ENCODE results near the gene BLVRA.
"Not testable (repeated sequence)": the region's sequence is repeated elsewhere in the genome, so short reads cannot be mapped to it uniquely, and the experiment has no call there.

Gene BLVRA

DNA sequence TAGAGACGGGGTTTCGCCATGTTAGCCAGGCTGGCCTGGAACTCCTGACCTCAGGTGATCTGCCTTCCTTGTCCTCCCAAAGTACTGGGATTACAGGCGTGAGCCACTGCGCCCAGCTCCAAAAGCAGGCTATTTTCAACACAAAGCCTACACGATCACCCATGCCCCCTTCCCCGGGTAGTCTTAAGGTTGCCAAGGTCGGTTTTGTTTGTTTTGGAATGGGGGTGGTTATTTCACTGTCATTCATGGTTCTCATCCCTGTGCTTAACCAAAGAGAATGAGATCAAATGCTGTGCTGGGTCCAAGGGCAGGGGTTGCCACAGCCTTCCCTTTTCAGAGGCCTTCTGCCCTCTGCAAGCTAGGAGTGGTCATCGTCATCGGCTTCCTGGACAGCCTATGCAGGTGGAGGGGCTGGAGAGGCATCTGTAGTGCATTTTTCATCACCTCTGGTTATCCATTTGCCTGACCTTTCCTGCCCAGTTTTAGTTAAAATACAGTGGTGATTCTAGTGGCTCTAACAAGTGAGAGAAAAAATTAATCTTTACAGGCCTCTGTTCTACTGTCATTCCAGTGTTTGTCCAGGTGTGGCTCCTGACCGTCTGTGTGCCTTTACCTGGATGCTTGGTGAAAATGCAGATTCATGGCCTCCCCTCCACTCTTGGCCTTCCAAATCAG lies 11.4 kb downstream of the BLVRA start:
- DNase-seq (ENCODE audit: low read depth in 2 of 2), result no peak

- no peak for DNase-seq (ENCODE audit: low read depth in 2 of 2)
Observed at GRCh38 chr7:43771128-43771527, 12.6 kb downstream of the BLVRA start.

DNA sequence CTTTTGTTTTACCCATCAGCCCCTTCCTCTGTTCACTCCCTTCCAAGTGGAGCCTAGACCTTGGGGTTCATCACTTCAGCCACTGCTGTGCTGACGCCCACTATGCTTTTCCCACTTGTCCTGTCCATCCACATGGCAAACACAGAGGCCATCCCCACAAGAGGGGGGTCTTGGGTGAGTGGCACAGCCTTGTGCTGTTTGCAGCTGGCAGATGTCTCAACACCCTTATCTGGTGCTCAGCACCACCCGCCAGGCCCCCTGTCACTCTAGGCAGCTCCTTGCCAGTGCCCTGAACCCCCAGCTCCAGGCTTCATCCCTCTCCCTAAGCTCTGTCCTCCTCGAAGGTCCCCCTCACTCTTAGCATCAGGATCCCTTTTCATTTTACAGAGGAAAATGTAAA lies 13.1 kb downstream of the BLVRA start:
- no peak for DNase-seq (ENCODE audit: low read depth in 2 of 2)

- DNase-seq (ENCODE audit: low read depth in 2 of 2), result not testable (repeated sequence)
Observed at GRCh38 chr7:43773268-43773667, 14.8 kb downstream of the BLVRA start.

GRCh38 chr7:43775255-43775654 lies 16.8 kb downstream of the BLVRA start:
- DNase-seq (ENCODE audit: low read depth in 2 of 2), result not testable (repeated sequence)

DNA sequence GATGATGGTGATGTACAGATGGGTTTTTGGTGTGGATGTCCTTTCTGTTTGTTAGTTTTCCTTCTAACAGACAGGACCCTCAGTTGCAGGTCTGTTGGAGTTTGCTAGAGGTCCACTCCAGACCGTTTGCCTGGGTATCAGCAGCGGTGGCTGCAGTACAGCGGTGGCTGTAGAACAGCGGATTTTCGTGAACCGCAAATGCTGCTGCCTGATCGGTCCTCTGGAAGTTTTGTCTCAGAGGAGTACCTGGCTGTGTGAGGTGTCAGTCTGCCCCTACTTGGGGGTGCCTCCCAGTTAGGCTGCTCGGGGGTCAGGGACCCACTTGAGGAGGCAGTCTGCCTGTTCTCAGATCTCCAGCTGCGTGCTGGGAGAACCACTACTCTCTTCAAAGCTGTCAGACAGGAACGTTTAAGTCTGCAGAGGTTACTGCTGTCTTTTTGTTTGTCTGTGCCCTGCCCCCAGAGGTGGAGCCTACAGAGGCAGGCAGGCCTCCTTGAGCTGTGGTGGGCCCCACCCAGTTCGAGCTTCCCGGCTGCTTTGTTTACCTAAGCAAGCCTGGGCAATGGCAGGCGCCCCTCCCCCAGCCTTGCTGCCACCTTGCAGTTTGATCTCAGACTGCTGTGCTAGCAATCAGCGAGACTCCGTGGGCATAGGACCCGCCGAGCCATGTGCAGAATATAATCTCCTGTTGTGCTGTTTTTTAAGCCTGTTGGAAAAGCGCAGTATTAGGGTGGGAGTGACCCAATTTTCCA lies 20.0 kb downstream of the BLVRA start:
- not testable (repeated sequence) for DNase-seq (ENCODE audit: low read depth in 2 of 2)

- no peak for DNase-seq (ENCODE audit: low read depth in 2 of 2)
Observed at GRCh38 chr7:43779045-43779812, 20.7 kb downstream of the BLVRA start.

DNA sequence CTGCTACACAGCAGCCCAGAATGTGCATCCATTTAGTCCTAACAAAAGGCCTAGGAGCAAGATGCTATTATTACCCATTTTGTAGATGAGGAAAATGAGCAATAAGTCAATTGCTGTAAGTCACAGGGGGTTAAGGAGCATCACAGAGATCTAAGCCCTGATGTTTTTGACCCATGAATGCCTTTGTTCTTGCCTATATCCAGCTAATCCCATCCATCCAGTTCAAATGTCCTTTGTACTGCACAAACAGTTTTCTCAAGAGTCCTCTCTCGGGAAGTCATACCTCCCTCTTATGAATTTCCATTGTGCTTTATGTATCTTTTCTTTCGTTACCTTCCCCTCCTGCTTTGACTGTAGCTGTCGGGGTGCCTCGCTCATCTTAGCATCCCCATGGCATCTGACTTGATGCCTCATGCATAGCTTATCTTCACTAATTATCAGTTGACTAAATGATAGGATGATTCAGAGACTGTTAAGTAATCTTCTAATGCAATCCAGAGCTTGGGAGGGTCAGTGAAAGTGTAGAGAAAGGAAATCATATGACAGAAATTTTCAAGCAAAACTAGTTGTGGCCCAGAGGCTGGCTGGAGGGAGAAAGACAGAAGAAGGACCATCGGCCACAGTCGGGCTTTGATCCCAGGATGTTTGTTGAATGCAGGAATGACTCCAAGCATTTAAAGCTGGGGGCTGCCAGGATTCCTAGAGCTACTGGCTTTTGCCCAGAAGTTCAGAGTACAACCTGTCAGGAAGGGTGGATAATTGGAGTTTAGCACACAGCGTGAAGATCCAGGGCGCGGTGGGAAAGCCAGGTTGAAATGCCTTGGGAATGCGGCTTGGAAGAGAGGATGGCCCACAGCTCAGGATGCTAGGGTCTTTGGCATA lies 23.5 kb downstream of the BLVRA start:
- no peak for DNase-seq (ENCODE audit: low read depth in 2 of 2)

- DNase-seq (ENCODE audit: low read depth in 2 of 2), result no peak
Observed at GRCh38 chr7:43782768-43783555, 24.5 kb downstream of the BLVRA start.

DNA sequence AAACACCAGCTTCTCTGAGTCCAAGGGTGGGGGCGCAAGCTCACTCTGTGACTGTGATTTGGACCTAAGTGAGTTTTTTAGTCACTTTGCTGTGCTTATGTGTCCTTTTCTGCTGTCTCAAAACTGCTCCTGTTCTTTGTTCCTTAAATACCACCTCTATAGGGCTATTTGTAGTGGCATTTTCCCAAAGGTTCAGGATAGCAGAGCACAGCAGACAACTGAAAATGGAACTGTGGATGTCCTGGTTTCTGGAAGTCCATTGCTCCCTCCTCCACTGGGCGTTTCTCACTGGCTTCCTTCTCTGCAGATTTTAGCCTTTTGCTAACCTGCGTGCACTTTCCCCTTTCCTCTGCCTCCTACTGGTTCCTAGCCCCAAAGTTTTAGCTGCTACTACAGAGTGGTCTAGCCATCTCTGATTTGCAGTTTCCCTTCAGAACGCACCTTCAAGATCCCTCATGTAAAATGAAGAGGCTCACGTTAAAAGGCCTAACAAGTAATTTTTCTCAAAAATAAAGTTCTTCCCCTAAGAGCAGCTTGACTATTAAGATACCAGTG lies 25.6 kb downstream of the BLVRA start:
- no peak for DNase-seq (ENCODE audit: low read depth in 2 of 2)

DNA sequence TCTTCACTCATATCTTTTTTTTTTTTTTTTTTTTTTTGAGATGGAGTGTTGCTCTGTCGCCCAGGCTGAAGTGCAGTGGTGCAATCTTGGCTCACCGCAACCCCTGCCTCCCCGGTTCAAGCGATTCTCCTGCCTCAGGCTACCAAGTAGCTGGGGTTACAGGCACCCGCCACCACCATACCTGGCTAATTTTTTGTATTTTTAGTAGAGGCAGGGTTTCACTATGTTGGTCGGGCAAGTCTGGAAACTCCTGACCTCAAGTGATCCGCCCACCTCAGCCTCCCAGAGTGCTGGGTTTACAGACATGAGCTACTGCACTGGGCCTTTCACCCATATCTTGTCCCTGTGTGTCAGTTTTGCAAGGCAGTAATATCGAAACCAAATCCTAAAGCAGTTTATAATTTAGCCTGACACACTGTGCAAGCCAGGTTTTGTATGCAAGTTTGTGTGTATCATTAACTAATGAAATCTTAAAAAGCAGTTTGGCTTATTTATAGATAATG lies 26.2 kb downstream of the BLVRA start:
- peak in 1 of 2 donors; percentile 34 for DNase-seq (ENCODE audit: low read depth in 2 of 2)

GRCh38 chr7:43785420-43785819 lies 26.9 kb downstream of the BLVRA start:
- no peak for DNase-seq (ENCODE audit: low read depth in 2 of 2)

GRCh38 chr7:43787771-43788170 lies 29.3 kb downstream of the BLVRA start:
- no peak for DNase-seq (ENCODE audit: low read depth in 2 of 2)

DNA sequence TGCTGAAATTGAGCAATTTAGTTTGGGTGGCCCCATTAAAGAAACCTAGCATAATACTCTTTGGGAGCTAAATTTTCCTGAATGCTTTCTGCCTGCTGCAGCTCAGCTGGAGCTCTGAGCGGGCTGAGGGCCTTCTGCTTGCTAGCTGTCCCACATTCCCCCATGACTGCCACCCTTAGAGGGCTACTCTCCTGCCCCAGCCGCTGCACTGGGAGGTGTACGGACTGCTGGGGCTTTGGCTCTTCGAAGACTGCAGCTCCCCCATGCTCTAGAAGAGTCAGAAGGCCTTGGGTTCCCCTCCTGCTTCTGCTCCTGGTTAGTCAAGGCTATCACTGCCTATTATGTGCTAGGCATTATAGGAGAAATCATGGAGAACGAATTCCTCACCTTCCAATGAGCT lies 31.5 kb downstream of the BLVRA start:
- no peak for DNase-seq (ENCODE audit: low read depth in 2 of 2)

- no peak for DNase-seq (ENCODE audit: low read depth in 2 of 2)
Observed at GRCh38 chr7:43790834-43791233, 32.4 kb downstream of the BLVRA start.

- DNase-seq (ENCODE audit: low read depth in 2 of 2), result no peak
Observed at GRCh38 chr7:43791665-43792064, 33.2 kb downstream of the BLVRA start.

GRCh38 chr7:43792471-43793150 lies 34.1 kb downstream of the BLVRA start:
- no peak for DNase-seq (ENCODE audit: low read depth in 2 of 2)

GRCh38 chr7:43799605-43800004 lies 41.1 kb downstream of the BLVRA start:
- no peak for DNase-seq (ENCODE audit: low read depth in 2 of 2)

DNA sequence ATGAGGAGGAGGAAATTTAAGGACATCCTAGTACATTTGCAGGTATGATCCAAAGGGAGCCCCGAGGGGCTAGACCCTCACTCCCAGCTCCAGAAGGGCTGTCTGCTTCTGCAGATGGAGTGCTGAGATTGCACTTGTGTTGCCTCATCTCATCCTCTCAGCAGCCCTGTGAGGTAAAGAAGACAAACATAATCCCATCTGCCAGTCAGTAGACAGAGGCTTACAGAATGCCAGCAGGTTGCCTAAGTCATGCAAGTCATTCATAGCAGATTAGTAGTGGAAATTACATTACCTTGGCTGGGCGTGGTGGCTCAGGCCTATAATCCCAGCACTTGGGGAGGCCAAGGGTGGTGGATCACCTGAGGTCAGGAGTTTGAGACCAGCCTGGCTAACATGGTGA lies 45.4 kb downstream of the BLVRA start:
- DNase-seq (ENCODE audit: low read depth in 2 of 2), result no peak

DNA sequence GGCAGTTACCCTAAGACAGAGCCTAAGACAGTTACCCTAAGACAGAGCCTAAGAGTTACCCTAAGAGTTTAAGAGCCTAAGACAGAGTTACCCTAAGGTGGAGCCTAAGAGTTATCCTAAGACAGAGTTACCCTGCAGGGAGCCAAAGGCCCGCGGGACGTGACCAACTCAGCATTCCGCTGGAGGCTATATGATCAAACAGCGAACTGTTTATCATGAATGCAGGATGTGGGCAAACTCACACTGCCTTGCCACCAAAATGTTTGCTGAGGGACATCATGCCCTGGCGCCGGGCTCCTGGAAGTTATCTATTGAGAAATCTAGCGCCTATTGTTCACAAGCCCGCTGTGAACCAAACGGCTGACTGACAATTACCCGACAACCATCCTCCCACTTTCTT lies 49.9 kb downstream of the BLVRA start:
- DNase-seq (ENCODE audit: low read depth in 2 of 2), result no peak
